Subcutaneous adipose tissue (tissue), 4 donors: ENCODE results near the gene ANP32E. TPM values are rescaled to one million over a fixed set of nuclear protein-coding genes. Genes with fewer than 3 reads are reported as not detected.

Experiments
- CTCF ChIP-seq: fragments of 450-650 bp; IDR thresholded peaks from one replicate; pipeline ENCODE4 v1.5.1; 2016; ENCODE audit warnings: low read depth, mild to moderate bottlenecking, control low read depth, antibody characterized with exemption, moderate library complexity
- total RNA-seq, 4 donors: library from RNA; depleted of rRNA; stranded (reverse); fragments of >200 nt; gene quantifications; one replicate each; pipeline ENCODE4 v1.1.0, GENCODE V29; 2016

Gene ANP32E
- total RNA-seq, 4 donors from 2014 or later = 15.1 to 25.4 (median 16.1) TPM

DNA sequence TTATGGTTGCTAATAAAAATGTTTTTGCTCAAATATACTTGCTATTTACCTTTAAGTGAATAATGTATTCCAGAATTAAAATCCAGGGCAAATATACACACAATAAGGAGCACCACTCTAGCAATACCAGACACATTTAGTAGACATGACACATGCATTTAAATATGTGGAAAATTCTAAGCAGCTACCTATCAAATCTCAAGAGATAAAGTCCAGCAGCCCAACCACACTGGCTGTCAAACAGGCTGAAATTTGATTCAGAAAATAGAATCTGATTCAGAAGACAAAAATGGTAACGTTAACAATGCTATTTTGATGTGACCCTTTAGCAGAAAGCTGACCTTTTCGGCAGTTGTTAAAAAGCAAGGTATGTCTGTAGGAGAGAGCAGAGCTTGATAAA, 43.9 kb downstream of the ANP32E start:
- TF ChIP-seq CTCF = no peak

- TF ChIP-seq CTCF = no peak
Observed at GRCh38 chr1:150187560-150187931, 48.4 kb downstream of the ANP32E start.

DNA sequence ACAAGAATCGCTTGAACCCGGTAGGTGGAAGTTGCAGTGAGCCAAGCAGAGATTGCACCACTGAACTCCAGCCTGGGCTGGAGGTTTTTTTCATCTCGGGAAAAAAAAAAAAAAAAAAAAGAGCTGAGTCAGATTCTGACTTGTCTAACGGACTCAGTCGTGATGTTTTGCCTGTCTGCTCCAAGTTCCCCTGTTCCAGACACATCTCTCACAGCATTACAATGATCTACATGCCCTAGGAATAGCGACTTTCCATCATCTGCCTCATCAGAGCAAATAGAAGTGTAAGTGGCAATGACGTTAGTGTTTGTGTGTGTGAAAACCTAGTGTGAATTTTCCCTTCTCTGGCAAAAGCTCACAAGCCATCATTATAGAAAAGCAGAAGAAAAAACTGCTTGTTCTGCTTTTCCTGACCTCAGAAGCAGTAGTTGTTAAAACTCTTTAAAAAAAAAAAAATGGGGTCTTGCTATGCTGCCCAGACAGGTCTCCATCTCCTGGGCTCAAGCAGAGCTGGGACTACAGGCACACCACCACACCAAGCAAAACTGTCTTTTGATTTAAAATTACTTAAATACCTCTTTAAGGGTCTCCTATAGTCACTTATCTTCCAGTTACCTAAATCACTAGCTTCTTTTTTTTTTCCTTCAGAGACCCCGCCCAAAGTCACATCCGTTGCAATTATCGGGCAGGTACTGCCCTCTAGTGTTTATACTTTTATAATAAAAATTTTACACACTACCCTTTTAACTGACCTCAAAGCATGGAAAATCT, 48.9 kb downstream of the ANP32E start:
- no peak for TF ChIP-seq CTCF

DNA sequence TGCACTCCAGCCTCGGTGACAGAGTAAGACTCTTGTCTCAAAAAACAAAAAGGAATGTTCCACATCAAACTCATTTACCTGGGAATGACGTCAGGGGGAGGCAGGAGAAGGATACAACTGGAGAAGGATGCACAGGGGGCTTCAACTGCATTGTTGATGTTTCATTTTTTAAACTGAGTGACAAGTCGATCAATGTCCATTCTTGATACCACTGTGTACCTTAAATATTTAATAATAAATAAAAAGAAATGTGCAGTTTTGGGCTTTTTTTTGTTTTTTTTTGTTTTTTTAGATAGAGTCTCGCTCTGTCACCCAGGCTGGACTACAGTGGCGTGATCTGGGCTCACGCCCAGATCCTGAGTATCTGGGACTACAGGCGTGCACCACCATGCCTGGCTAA, 50.4 kb downstream of the ANP32E start:
- no peak for TF ChIP-seq CTCF

GRCh38 chr1:150183061-150183460, 52.9 kb downstream of the ANP32E start:
- no peak for TF ChIP-seq CTCF

- no peak for TF ChIP-seq CTCF
Observed at GRCh38 chr1:150182247-150182646, 53.7 kb downstream of the ANP32E start.

GRCh38 chr1:150180474-150180873, 55.4 kb downstream of the ANP32E start:
- no peak for TF ChIP-seq CTCF
